IMR-90 (cell line): ENCODE results near the gene ZDHHC21. TPM values are rescaled to one million over a fixed set of nuclear protein-coding genes. Genes with fewer than 3 reads are reported as not detected.

ENCODE experiments used
- ATAC-seq: fragments of 200-7000 bp; cut with Tn5 transposase; 2 replicates; pipeline ENCODE4 v1.9.1; 2020; ENCODE audit warnings: low read depth, mild to moderate bottlenecking, moderate library complexity
- BruUV-seq: library from RNA; stranded (reverse); fragments of 400-500 nt; replicated peaks from 2 replicates; lab custom pipeline; 2021; lab: Mats Ljungman, UMichigan
- CTCF ChIA-PET: fragments of 300-600 bp; formaldehyde crosslinking; extraction: SDS; loops from one replicate; lab custom pipeline; 2021; ENCODE audit warnings: antibody characterized with exemption; lab: Yijun Ruan, JAX
- POLR2A ChIA-PET: fragments of 300-600 bp; sonication (Branson Sonifier 250); formaldehyde crosslinking; loops from one replicate; lab custom pipeline; 2022; ENCODE audit warnings: antibody characterized with exemption; ENCODE audit not compliant: unreplicated experiment; lab: Charles Lee
- DNase-seq: peaks from one replicate; pipeline ENCODE4 v3.0.0; 2013
- H2AFZ ChIP-seq: replicated peaks from 2 replicates; pipeline ENCODE3; 2013; ENCODE audit warnings: low read length, mild to moderate bottlenecking; ENCODE audit not compliant: poor library complexity
- H2AK5ac ChIP-seq: 2 replicates; pipeline ENCODE4 v1.6.1; 2013; ENCODE audit warnings: low read depth, low read length, inconsistent platforms
- H2AK9ac ChIP-seq: replicated peaks from 2 replicates; pipeline ENCODE3; 2013; ENCODE audit warnings: mild to moderate bottlenecking, low read depth, low read length, moderate library complexity; ENCODE audit not compliant: poor library complexity
- H2BK120ac ChIP-seq: 2 replicates; pipeline ENCODE4 v1.6.1; 2013; ENCODE audit warnings: low read depth, low read length, inconsistent platforms
- H2BK15ac ChIP-seq: 3 replicates; pipeline ENCODE4 v1.6.1; 2013; ENCODE audit warnings: low read depth, low read length, inconsistent platforms
- H2BK20ac ChIP-seq: 2 replicates; pipeline ENCODE4 v1.6.1; 2013; ENCODE audit warnings: low read depth, mild to moderate bottlenecking, inconsistent platforms, low read length, moderate library complexity
- H2BK5ac ChIP-seq: 2 replicates; pipeline ENCODE4 v1.6.1; 2013; ENCODE audit warnings: mild to moderate bottlenecking, low read depth, low read length, inconsistent platforms; ENCODE audit not compliant: poor library complexity, severe bottlenecking
- H3K14ac ChIP-seq: replicated peaks from 2 replicates; pipeline ENCODE4 v1.6.1; 2013; ENCODE audit warnings: low read depth, low read length, inconsistent platforms
- H3K18ac ChIP-seq: 2 replicates; pipeline ENCODE4 v1.6.1; 2013; ENCODE audit warnings: low read depth, low read length, control low read depth
- H3K23ac ChIP-seq: 2 replicates; pipeline ENCODE4 v1.6.1; 2013; ENCODE audit warnings: low read depth, low read length, inconsistent platforms
- H3K27ac ChIP-seq: 2 replicates; pipeline ENCODE4 v1.5.1; 2013; ENCODE audit warnings: mild to moderate bottlenecking, control low read depth, low read length; ENCODE audit not compliant: insufficient read depth
- H3K27me3 ChIP-seq: 2 replicates; pipeline ENCODE4 v1.6.1; 2013; ENCODE audit warnings: low read length; ENCODE audit not compliant: control insufficient read depth, insufficient read depth
- H3K36me3 ChIP-seq: 2 replicates; pipeline ENCODE4 v1.6.1; 2013; ENCODE audit warnings: low read length, mixed read lengths; ENCODE audit not compliant: control insufficient read depth, insufficient read depth
- H3K4ac ChIP-seq: 2 replicates; pipeline ENCODE4 v1.6.1; 2013; ENCODE audit warnings: low read depth, low read length, inconsistent platforms
- H3K4me1 ChIP-seq: 2 replicates; pipeline ENCODE4 v1.6.1; 2013; ENCODE audit warnings: low read length, mixed read lengths; ENCODE audit not compliant: control insufficient read depth, insufficient read depth
- H3K4me2 ChIP-seq: 2 replicates; pipeline ENCODE4 v1.6.1; 2013; ENCODE audit warnings: low read depth, mild to moderate bottlenecking, control low read depth, low read length, moderate library complexity
- H3K4me3 ChIP-seq: 2 replicates; pipeline ENCODE4 v1.5.1; 2013; ENCODE audit warnings: low read depth, mild to moderate bottlenecking, control low read depth, low read length, moderate library complexity; ENCODE audit not compliant: insufficient read depth
- H3K56ac ChIP-seq: 2 replicates; pipeline ENCODE4 v1.6.1; 2013; ENCODE audit warnings: low read length, inconsistent platforms; ENCODE audit not compliant: insufficient read depth; ENCODE audit errors: extremely low read depth
- H3K79me1 ChIP-seq, 2 experiments: 2 replicates each; pipeline ENCODE4 v1.6.1; 2013; ENCODE audit warnings: low read length in 2 of 2, inconsistent platforms in 1 of 2, low read depth in 1 of 2
- H3K9ac ChIP-seq: 2 replicates; pipeline ENCODE4 v1.6.1; 2013; ENCODE audit warnings: low read depth, low read length, control low read depth
- H3K9me1 ChIP-seq: 2 replicates; pipeline ENCODE4 v1.6.1; 2013; ENCODE audit warnings: low read length, inconsistent platforms; ENCODE audit not compliant: insufficient read depth
- H3K9me3 ChIP-seq: 2 replicates; pipeline ENCODE4 v1.6.1; 2013; ENCODE audit warnings: low read length; ENCODE audit not compliant: control insufficient read depth, insufficient read depth
- H4K20me1 ChIP-seq: 2 replicates; pipeline ENCODE4 v1.6.1; 2013; ENCODE audit warnings: low read length, inconsistent platforms; ENCODE audit not compliant: insufficient read depth
- H4K5ac ChIP-seq: 2 replicates; pipeline ENCODE4 v1.6.1; 2013; ENCODE audit warnings: mild to moderate bottlenecking, low read depth, low read length, control low read depth
- H4K8ac ChIP-seq, 2 experiments: 2 replicates each; pipeline ENCODE4 v1.6.1; 2013; ENCODE audit warnings: low read depth in 2 of 2, low read length in 2 of 2, control low read depth in 1 of 2, inconsistent platforms in 1 of 2
- H4K91ac ChIP-seq: 2 replicates; pipeline ENCODE4 v1.6.1; 2013; ENCODE audit warnings: low read depth, low read length, inconsistent platforms; ENCODE audit not compliant: insufficient read depth
- CEBPB ChIP-seq: IDR thresholded peaks from 2 replicates; pipeline ENCODE4 v1.6.1; 2012; ENCODE audit warnings: low read depth, low read length, improper control_type of control experiment
- ELK1 ChIP-seq: fragments of 150-350 bp; IDR thresholded peaks from 2 replicates; pipeline ENCODE4 v1.6.1; 2016; ENCODE audit warnings: low read depth, mild to moderate bottlenecking, low read length, moderate library complexity, borderline replicate concordance
- FOS ChIP-seq: fragments of 150-350 bp; IDR thresholded peaks from 2 replicates; pipeline ENCODE4 v1.6.1; 2016; ENCODE audit warnings: low read depth, low read length
- MAFK ChIP-seq: IDR thresholded peaks from 2 replicates; pipeline ENCODE4 v1.6.1; 2012; ENCODE audit warnings: low read depth, low read length, improper control_type of control experiment
- MAZ ChIP-seq: IDR thresholded peaks from 2 replicates; pipeline ENCODE4 v1.6.1; 2012; ENCODE audit warnings: low read depth, mild to moderate bottlenecking, low read length, improper control_type of control experiment, moderate library complexity, borderline replicate concordance
- RCOR1 ChIP-seq: IDR thresholded peaks from 2 replicates; pipeline ENCODE4 v1.6.1; 2012; ENCODE audit warnings: mild to moderate bottlenecking, low read length, improper control_type of control experiment; ENCODE audit not compliant: insufficient replicate concordance
- SMC3 ChIP-seq: fragments of 150-350 bp; IDR thresholded peaks from 2 replicates; pipeline ENCODE4 v1.6.1; 2016; ENCODE audit warnings: low read depth, mild to moderate bottlenecking, antibody characterized with exemption, low read length, moderate library complexity
- WGBS, 2 experiments: methylation state at CpG; one replicate each; pipeline versions ENCODE4 v1.1.5 to v1.1.7; 2013; ENCODE audit warnings: missing lambda C conversion rate in 2 of 2; ENCODE audit not compliant: insufficient read length in 1 of 2; ENCODE audit errors: extremely low coverage in 2 of 2; 5-methylcytosine and 5-hydroxymethylcytosine counted together
- dilution Hi-C: fragments of 300-500 bp; cut with HindIII; formaldehyde crosslinking; loops from one replicate; pipeline ENCODE4 v1.14.3; 2018; ENCODE audit warnings: low sequenced_read_pairs; ENCODE audit not compliant: unreplicated experiment
- in situ Hi-C: fragments of 300-500 bp; cut with MboI; formaldehyde crosslinking; loops from 3 replicates; pipeline ENCODE4 v1.14.3; 2019; ENCODE audit warnings: low sequenced_read_pairs, inconsistent platforms, mixed read lengths
- intact Hi-C: fragments of 100-400 bp; cut with micrococcal nuclease; formaldehyde crosslinking; loops from 2 replicates; pipeline ENCODE4 v1.10.0; 2022
- polyA plus RNA-seq, 3 experiments: library from polyadenylated mRNA; depleted of rRNA; stranded (reverse); fragments of >200 nt; gene quantifications; 2 replicates each; pipeline ENCODE4 v1.2.3, GENCODE V29; 2012; ENCODE audit warnings: low replicate concordance in 1 of 3
- total RNA-seq: library from RNA; depleted of rRNA; stranded (reverse); fragments of >200 nt; gene quantifications from 2 replicates; pipeline ENCODE4 v1.2.3, GENCODE V29; 2012
- TF ChIP-seq, protein P1 (sequence below): conservative IDR thresholded peaks from 2 replicates; pipeline ENCODE4 v1.5.1; 2012; ENCODE audit warnings: mild to moderate bottlenecking, low read depth, low read length, improper control_type of control experiment

Gene ZDHHC21
- total and polyA plus RNA-seq, 2 of the 4 experiments (the other 2 are of a cell fraction), result 2.8 to 4.5 TPM

DNA sequence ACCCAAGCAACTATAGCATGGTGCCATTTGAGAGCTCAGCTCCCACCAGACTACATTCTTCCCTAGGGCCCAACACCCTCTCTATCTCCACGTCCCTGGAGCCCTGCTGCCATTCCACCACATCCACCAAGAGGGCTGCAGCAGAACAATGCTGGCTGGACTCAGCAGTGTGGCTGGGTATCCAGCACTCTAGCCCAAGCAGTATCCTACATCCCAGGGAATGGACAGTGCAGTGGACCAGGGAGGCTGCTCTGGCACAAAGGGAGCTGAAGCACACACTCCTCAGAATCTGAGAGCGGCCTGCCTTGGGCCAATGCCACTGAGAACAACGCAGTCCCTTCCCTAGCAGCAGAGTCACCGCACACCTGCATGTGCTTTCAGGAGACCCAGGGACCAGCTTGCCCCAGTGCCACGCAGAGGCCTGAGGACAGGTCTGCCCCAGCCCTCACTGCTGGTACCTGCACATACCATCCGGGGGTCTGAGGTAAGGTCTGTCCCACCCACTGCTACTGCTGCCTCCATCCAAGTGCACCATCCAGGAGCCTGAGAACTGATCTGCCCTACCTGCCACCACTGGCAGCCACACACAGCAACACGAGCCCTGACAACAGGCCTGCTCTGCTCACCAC is 95.9 kb downstream of the ZDHHC21 start:
- Histone ChIP-seq H3K9ac (no peak overlapping the region), H2BK120ac (no peak overlapping the region), H2AFZ (no peak overlapping the region), H3K27ac (no peak overlapping the region), H3K23ac (no peak overlapping the region), H3K36me3 (peaks cover 3% of the 10 kb centered on the region; the same call in 1 of the 2 replicates), H2BK20ac (no peak overlapping the region), H3K14ac (no peak overlapping the region), H2AK9ac (no peak overlapping the region), H2BK15ac (no peak overlapping the region), H3K4me1 (no peaks in the 10 kb centered on the region), H2AK5ac (no peak overlapping the region), H3K18ac (no peak overlapping the region), H4K20me1 (no peaks in the 10 kb centered on the region), H3K9me1 (peaks cover 3% of the 10 kb centered on the region; the same call in 1 of the 2 replicates), H4K91ac (no peak overlapping the region), H4K8ac (no peak overlapping the region), H3K4me2 (no peak overlapping the region), H3K4me3 (no peak overlapping the region), H3K56ac (no peak overlapping the region), H3K4ac (no peak overlapping the region), H2BK5ac (no peak overlapping the region), H3K9me3 (no peaks in the 10 kb centered on the region), H3K27me3 (no peaks in the 10 kb centered on the region), H4K5ac (no peak overlapping the region), H3K79me1 (no peaks in the 10 kb centered on the region)
- ATAC-seq, result no peak
- DNase-seq, result no peak
- ChIA-PET CTCF (no interaction called here), POLR2A (no interaction called here)
- intact Hi-C loops, result no loop called here
- no peak for TF ChIP-seq MAZ
- TF ChIP-seq MAFK, result no peak
- TF ChIP-seq, protein P1, sequence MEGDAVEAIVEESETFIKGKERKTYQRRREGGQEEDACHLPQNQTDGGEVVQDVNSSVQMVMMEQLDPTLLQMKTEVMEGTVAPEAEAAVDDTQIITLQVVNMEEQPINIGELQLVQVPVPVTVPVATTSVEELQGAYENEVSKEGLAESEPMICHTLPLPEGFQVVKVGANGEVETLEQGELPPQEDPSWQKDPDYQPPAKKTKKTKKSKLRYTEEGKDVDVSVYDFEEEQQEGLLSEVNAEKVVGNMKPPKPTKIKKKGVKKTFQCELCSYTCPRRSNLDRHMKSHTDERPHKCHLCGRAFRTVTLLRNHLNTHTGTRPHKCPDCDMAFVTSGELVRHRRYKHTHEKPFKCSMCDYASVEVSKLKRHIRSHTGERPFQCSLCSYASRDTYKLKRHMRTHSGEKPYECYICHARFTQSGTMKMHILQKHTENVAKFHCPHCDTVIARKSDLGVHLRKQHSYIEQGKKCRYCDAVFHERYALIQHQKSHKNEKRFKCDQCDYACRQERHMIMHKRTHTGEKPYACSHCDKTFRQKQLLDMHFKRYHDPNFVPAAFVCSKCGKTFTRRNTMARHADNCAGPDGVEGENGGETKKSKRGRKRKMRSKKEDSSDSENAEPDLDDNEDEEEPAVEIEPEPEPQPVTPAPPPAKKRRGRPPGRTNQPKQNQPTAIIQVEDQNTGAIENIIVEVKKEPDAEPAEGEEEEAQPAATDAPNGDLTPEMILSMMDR, result no peak
- no peak for TF ChIP-seq CEBPB
- TF ChIP-seq FOS, result no peak
- no peak for TF ChIP-seq RCOR1
- no peak for TF ChIP-seq ELK1
- no peak for TF ChIP-seq SMC3
- dilution Hi-C loops, result no loop called here
- 95% methylated on average over 4 of the region's 7 CpGs; no CpG with 5 or more reads in 1 of the 2 experiments for WGBS, 2 experiments
- BruUV-seq, result no TSS peak
- in situ Hi-C loops, result no loop called here
